ENCODE data around the gene TGFB2. TPM values are rescaled to one million over a fixed set of nuclear protein-coding genes. Genes with fewer than 3 reads are reported as not detected.

Gene TGFB2
- total RNA-seq, 2 donors from 2014 or later, result 10.0 to 17.2 TPM

DNA sequence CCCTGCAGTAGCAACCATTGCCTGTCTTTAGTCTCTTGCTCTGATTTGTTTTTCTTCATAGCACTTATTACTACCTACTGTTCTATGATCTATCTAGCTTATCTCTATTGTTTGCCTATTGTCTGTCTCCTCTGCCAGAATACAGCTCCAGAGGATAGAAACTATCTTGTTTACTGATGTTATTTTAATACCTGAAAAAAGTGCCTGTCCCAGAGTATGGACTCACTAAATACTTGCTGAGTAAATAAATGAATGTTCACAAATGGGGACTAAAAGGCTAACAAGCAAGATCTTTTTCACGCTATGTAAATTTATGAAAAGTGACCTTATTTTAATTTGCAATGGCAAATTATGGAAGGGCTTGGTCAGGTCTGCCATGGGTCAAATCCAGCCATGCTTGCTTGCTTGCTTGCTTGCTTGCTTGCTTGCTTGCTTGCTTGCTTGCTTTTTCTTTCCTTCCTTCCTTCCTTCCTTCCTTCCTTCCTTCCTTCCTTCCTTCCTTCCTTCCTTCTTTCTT, 145.3 kb downstream of the TGFB2 start:
- DNase-seq (ENCODE audit: low spot score), result no peak
- intact Hi-C loops (cut with DNase I), result no loop called here

DNA sequence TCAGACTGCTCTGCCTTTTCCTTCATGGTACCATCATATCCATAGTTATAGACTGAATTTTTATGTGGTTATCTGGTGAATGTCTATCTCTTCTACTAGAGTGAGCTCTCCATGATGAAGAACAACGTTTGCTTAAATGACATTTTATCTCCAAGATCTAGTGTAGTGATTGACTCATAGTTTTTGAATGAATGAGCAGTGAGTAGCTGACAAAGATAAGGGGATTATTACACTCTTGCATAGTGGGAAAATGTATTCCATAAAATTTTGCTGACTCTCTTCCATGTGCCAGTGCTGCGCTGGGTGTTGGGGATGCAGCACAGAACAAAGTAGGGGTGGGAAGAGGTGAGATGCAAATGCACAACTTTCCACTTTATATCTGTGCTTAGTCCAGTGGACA, 147.7 kb downstream of the TGFB2 start:
- intact Hi-C loops (cut with DNase I), result no loop called here
- DNase-seq (ENCODE audit: low spot score), result no peak

DNA sequence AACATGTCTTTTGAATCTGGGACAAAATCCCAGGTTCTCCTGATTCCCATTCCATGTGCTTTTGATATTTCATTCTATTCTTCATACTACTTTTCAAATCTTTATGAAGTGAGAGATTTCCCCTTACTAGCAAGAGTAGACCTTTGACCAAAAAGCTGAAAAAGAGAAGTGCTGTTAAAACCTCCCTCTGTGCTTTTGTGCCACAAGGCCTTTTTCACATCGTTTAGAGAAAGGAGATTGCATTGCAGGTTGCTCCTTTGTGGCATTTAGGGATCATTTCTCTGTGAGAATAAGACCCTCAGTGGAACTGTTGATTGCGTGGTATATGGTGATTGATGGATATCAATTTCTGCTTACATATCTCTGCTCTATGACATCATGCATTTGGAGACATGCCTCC, 148.8 kb downstream of the TGFB2 start:
- no peak for DNase-seq (ENCODE audit: low spot score)
- intact Hi-C loops (cut with DNase I), result no loop called here

Other genes starting within 250 kb of the TGFB2 start
- gene RRP15, start 60.0 kb upstream of the TGFB2 start, total RNA-seq, result 10 to 100 TPM; 25.8 to 26.4 TPM